PFSK-1 (cell line): ENCODE data around the gene TMEM97. TPM values are rescaled to one million over a fixed set of nuclear protein-coding genes. Genes with fewer than 3 reads are reported as not detected.

Experiments
- FOXP2 ChIP-seq: optimal IDR thresholded peaks from 2 replicates; pipeline ENCODE3; 2011; ENCODE audit warnings: borderline replicate concordance, control low read depth, inconsistent platforms; ENCODE audit not compliant: insufficient read depth; ENCODE audit errors: extremely low read length, extremely low read depth
- POLR2AphosphoS5 ChIP-seq: IDR thresholded peaks from 2 replicates; pipeline ENCODE4 v1.6.1; 2012; ENCODE audit warnings: low read depth, mild to moderate bottlenecking, control low read depth, low read length, moderate library complexity
- REST ChIP-seq, 2 experiments: IDR thresholded peaks; 2 replicates each; pipeline versions ENCODE4 v1.6.1 to v1.8.0; 2011 to 2012; ENCODE audit warnings: low read depth in 2 of 2, low read length in 2 of 2, control low read depth in 1 of 2, inconsistent platforms in 1 of 2, mild to moderate bottlenecking in 1 of 2, moderate library complexity in 1 of 2; ENCODE audit not compliant: insufficient read depth in 1 of 2
- SIN3A ChIP-seq: IDR thresholded peaks from 2 replicates; pipeline ENCODE4 v1.6.1; 2012; ENCODE audit warnings: mild to moderate bottlenecking, low read length, moderate library complexity, borderline replicate concordance; ENCODE audit not compliant: insufficient read depth
- TAF1 ChIP-seq: IDR thresholded peaks from 2 replicates; pipeline ENCODE4 v1.6.1; 2012; ENCODE audit warnings: low read length, control low read depth, borderline replicate concordance; ENCODE audit not compliant: insufficient read depth
- polyA plus RNA-seq: library from polyadenylated mRNA; unstranded; fragments of >200 nt; gene quantifications from one replicate; pipeline ENCODE4 v1.2.1, GENCODE V29; 2012; ENCODE audit warnings: low read depth, missing spikeins; ENCODE audit not compliant: insufficient read length

TMEM97 gene
- polyA plus RNA-seq: 13.1 TPM

DNA sequence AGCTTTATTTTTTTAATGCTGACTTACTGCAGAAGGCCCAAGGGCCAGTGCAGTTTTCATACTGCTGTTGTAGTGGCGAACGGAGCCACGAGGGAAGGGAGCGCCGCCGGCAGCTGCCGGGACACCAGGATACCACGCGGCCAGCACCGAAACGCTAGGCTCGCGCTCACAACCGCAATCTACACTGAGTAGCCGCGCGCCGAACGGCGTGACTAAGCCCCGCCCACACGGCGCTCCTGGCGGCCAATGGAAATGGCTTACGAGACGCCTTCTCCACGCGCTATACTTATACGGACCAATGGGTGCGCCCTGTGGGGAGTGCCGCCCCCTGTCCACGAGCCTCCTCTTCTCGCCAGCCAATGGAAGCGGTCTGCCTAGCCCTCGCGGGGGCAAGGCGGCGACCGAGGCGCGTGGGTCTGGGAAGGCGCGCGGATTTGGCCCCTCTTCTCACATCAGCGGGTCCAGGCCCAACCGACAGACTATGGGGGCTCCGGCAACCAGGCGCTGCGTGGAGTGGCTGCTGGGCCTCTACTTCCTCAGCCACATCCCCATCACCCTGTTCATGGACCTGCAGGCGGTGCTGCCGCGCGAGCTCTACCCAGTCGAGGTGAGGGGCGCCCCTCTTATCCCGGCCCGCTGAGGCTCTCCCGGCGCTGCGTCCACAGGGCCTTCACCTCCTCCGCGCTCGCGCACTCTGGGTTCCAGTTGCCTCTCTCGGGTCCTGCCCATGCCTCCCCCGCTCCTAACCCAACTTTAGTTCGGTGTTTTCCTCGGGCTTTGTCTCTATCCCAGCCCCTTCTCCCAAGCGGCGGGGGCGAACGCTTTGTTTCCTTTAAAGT, at the start of gene TMEM97:
Gene TMEM97, plus strand, starts transcription at position 442 of the 839 bp plus-strand sequence. Its CDS starts 40 bp downstream, at position 482.
- TF ChIP-seq FOXP2 (peak; percentile 59), TAF1 (peak; percentile 88), POLR2AphosphoS5 (peak; percentile 81), SIN3A (peak; percentile 66; the same call in 1 of the 2 replicates), REST (IDR thresholded peaks at IDR 0.05; ENCODE audit: insufficient read depth in 1 of 2, low read depth in 2 of 2, low read length in 2 of 2) (peak in 1 of 2 experiments; percentile 56; a peak in 1 of 4 replicates)

GRCh38 chr17:28270055-28270454, 48.9 kb upstream of the TMEM97 start:
- TF ChIP-seq TAF1 (no peak), REST (IDR thresholded peaks at IDR 0.05; ENCODE audit: insufficient read depth in 1 of 2, low read depth in 2 of 2, low read length in 2 of 2) (no peak), SIN3A (no peak), FOXP2 (no peak), POLR2AphosphoS5 (no peak)

GRCh38 chr17:28270926-28271325, 48.1 kb upstream of the TMEM97 start:
- TF ChIP-seq TAF1 (no peak), SIN3A (no peak), REST (IDR thresholded peaks at IDR 0.05; ENCODE audit: insufficient read depth in 1 of 2, low read depth in 2 of 2, low read length in 2 of 2) (no peak), FOXP2 (no peak), POLR2AphosphoS5 (no peak)

GRCh38 chr17:28271431-28271830, 47.6 kb upstream of the TMEM97 start:
- TF ChIP-seq REST (IDR thresholded peaks at IDR 0.05; ENCODE audit: insufficient read depth in 1 of 2, low read depth in 2 of 2, low read length in 2 of 2) (no peak), SIN3A (no peak), POLR2AphosphoS5 (no peak), FOXP2 (no peak), TAF1 (no peak)
